GM13977 (cell line): ENCODE results near the gene CSF2RB.

Experiments used
- DNase-seq: peaks from one replicate; pipeline ENCODE4 v3.0.0; 2012; ENCODE audit warnings: low spot score
- in situ Hi-C: fragments of 300-500 bp; cut with MboI; formaldehyde crosslinking; loops from one replicate; pipeline ENCODE4 v1.12.0; 2022; ENCODE audit warnings: low sequenced_read_pairs, low pct_unique_long_range_greater_than_20kb, mixed read lengths, inconsistent platforms; ENCODE audit not compliant: unreplicated experiment
- TF ChIP-seq, protein P1 (sequence below): IDR thresholded peaks from 2 replicates; pipeline ENCODE4 v1.5.1; 2012; ENCODE audit warnings: mild to moderate bottlenecking, control low read depth; ENCODE audit not compliant: insufficient read depth; ENCODE audit errors: extremely low read depth, missing control alignments

The CSF2RB gene

DNA sequence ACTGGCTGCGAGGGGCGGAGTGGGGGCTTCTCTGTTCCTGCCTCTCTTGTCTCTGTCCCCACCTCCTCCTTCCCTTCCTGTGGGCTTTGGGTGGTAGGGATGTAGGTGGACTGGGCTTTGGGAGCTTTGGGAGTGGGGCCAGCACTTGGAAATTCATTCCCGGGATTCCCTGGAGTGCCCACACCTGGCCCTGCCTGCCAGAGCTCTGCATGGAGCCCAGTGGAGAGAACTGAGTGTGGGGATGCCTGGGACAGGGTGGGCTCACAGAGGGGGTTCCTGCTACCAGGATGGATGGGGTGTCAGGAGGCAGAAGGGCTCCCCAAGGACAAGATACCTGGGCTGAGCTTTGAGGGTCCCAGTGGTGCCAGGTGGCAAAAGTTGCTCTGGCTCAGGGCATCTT lies 22.3 kb downstream of the CSF2RB start:
- TF ChIP-seq, protein P1, sequence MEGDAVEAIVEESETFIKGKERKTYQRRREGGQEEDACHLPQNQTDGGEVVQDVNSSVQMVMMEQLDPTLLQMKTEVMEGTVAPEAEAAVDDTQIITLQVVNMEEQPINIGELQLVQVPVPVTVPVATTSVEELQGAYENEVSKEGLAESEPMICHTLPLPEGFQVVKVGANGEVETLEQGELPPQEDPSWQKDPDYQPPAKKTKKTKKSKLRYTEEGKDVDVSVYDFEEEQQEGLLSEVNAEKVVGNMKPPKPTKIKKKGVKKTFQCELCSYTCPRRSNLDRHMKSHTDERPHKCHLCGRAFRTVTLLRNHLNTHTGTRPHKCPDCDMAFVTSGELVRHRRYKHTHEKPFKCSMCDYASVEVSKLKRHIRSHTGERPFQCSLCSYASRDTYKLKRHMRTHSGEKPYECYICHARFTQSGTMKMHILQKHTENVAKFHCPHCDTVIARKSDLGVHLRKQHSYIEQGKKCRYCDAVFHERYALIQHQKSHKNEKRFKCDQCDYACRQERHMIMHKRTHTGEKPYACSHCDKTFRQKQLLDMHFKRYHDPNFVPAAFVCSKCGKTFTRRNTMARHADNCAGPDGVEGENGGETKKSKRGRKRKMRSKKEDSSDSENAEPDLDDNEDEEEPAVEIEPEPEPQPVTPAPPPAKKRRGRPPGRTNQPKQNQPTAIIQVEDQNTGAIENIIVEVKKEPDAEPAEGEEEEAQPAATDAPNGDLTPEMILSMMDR, result no peak
- in situ Hi-C loops, result no loop called here
- no peak for DNase-seq

DNA sequence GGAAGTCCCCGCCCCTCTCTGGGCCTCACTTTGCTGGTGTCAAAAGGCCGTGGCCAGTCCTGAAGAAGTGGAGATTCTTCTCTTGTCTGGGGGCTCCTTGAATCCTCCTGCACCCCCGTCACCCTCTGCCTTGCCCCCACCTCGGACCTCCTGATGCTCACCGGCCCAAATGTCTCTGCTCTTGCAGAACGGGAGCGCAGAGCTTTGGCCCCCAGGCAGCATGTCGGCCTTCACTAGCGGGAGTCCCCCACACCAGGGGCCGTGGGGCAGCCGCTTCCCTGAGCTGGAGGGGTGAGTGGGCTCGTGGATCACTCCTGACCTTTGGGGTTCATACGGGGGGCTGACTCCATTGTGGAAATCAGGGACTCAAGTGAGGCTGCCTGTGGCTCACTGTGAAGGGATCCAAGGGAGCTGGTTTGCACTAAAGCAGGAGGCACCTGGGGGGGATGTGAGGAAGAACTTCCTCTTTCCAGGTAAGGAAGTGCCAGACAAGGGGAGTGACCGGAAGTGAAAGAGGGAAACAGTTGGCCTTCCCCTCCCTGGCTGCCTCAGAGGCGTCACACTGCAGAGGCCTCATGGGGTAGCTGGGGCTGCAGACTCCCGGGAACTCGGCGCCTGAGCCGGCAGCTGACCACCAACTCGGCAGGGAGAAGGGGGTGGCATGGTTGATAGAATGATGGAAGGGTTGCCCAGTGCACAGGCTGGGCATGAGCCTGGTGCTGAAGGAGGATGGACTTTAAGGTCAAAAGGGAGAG lies 23.1 kb downstream of the CSF2RB start:
- in situ Hi-C loops, result no loop called here
- DNase-seq, result no peak
- TF ChIP-seq, protein P1, result no peak

DNA sequence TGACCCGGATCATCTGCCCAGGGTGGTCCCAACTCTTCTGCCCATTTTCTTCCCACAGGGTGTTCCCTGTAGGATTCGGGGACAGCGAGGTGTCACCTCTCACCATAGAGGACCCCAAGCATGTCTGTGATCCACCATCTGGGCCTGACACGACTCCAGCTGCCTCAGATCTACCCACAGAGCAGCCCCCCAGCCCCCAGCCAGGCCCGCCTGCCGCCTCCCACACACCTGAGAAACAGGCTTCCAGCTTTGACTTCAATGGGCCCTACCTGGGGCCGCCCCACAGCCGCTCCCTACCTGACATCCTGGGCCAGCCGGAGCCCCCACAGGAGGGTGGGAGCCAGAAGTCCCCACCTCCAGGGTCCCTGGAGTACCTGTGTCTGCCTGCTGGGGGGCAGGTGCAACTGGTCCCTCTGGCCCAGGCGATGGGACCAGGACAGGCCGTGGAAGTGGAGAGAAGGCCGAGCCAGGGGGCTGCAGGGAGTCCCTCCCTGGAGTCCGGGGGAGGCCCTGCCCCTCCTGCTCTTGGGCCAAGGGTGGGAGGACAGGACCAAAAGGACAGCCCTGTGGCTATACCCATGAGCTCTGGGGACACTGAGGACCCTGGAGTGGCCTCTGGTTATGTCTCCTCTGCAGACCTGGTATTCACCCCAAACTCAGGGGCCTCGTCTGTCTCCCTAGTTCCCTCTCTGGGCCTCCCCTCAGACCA lies 24.0 kb downstream of the CSF2RB start:
- TF ChIP-seq, protein P1, result no peak
- in situ Hi-C loops, result no loop called here
- DNase-seq, result no peak

DNA sequence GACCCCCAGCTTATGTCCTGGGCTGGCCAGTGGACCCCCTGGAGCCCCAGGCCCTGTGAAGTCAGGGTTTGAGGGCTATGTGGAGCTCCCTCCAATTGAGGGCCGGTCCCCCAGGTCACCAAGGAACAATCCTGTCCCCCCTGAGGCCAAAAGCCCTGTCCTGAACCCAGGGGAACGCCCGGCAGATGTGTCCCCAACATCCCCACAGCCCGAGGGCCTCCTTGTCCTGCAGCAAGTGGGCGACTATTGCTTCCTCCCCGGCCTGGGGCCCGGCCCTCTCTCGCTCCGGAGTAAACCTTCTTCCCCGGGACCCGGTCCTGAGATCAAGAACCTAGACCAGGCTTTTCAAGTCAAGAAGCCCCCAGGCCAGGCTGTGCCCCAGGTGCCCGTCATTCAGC lies 24.6 kb downstream of the CSF2RB start:
- TF ChIP-seq, protein P1, result no peak
- in situ Hi-C loops, result no loop called here
- no peak for DNase-seq

DNA sequence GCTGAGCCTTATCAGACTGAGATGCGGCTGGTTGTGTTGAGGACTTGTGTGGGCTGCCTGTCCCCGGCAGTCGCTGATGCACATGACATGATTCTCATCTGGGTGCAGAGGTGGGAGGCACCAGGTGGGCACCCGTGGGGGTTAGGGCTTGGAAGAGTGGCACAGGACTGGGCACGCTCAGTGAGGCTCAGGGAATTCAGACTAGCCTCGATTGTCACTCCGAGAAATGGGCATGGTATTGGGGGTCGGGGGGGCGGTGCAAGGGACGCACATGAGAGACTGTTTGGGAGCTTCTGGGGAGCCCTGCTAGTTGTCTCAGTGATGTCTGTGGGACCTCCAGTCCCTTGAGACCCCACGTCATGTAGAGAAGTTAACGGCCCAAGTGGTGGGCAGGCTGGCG lies 25.5 kb downstream of the CSF2RB start:
- DNase-seq, result no peak
- TF ChIP-seq, protein P1, result no peak
- in situ Hi-C loops, result no loop called here

DNA sequence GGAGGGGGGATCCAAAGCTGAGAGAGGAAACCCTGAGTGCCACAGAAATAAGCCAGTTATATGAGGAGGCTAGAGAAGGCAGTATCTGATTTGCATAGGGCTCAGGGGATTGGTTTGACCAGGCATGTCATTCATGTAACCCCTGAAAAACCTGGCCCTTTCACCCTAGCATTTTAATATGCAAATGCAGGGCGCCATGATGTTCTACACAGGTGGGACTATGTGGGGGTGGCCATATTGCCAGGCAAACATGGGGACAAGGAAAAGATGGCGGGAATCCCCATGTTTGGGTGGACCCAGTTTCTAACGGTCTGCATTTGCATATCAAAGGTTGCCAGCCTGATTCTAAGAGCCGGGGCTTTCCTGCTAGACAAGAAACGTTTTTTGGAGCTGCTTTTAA lies 27.2 kb downstream of the CSF2RB start:
- in situ Hi-C loops, result no loop called here
- TF ChIP-seq, protein P1, result no peak
- peak; percentile 67 for DNase-seq
